Activated CD4-positive, alpha-beta T cell treated with anti-CD3 and anti-CD28 coated beads, Interleukin-2, amount 10 ng/mL, durations not matched to agents 24 days and 14 days (primary cell): Measurements from ENCODE around the gene KCNQ1OT1. TPM values are rescaled to one million over a fixed set of nuclear protein-coding genes. Genes with fewer than 3 reads are reported as not detected.
A peak's percentile ranks its signal among the peaks of the same experiment; 100 is the strongest.

Experiments
- DNase-seq: peaks from one replicate; pipeline ENCODE4 v3.0.0; 2022
- H3K27ac Mint-ChIP-seq: one replicate; pipeline ENCODE4 v1.8.0; 2022; ENCODE audit warnings: mild to moderate bottlenecking, mixed read lengths
- H3K27me3 Mint-ChIP-seq: one replicate; pipeline ENCODE4 v1.8.0; 2022; ENCODE audit warnings: mixed read lengths
- H3K36me3 Mint-ChIP-seq: one replicate; pipeline ENCODE4 v1.8.0; 2022; ENCODE audit warnings: low read depth, mild to moderate bottlenecking, mixed read lengths
- H3K4me1 Mint-ChIP-seq: one replicate; pipeline ENCODE4 v1.8.0; 2021; ENCODE audit warnings: mixed read lengths
- H3K4me3 Mint-ChIP-seq: one replicate; pipeline ENCODE4 v1.8.0; 2022; ENCODE audit warnings: mild to moderate bottlenecking, moderate library complexity, mixed read lengths
- H3K9me3 Mint-ChIP-seq: one replicate; pipeline ENCODE4 v1.8.0; 2021; ENCODE audit warnings: mixed read lengths
- intact Hi-C: fragments of 100-400 bp; cut with micrococcal nuclease; formaldehyde crosslinking; loops from one replicate; pipeline ENCODE4 v1.15.1; 2023
- total RNA-seq: library from RNA; stranded (reverse); gene quantifications from 2 replicates; pipeline ENCODE4 v1.2.3, GENCODE V29; 2022

Gene KCNQ1OT1
- total RNA-seq: 0.59 and 0.61 TPM in 2 replicates

- intact Hi-C loops: loop anchor here (10.0 kb wide), 1 partner anchor 185 kb away; the partner anchor contains the start of gene CDKN1C
- DNase-seq: peak; percentile 96
- peak within 1 kb of the TSS; percentile 70 for H3K27ac Mint-ChIP-seq
- H3K36me3 Mint-ChIP-seq: peaks cover 5% of the 10 kb centered on the region
- H3K27me3 Mint-ChIP-seq: peaks cover 3% of the 10 kb centered on the region
- no peaks in the 10 kb centered on the region for H3K9me3 Mint-ChIP-seq
- H3K4me3 Mint-ChIP-seq: peak within 1 kb of the TSS; percentile 89
- peaks cover 11% of the 10 kb centered on the region for H3K4me1 Mint-ChIP-seq
Measured at GRCh38 chr11:2699531-2700414, at the start of gene KCNQ1OT1. KCNQ1OT1 (minus strand) TSS chr11:2699994.

GRCh38 chr11:2748814-2749554 lies 49.2 kb upstream of the KCNQ1OT1 start:
- DNase-seq: no peak
- H3K36me3 Mint-ChIP-seq: no peaks in the 10 kb centered on the region
- no peaks in the 10 kb centered on the region for H3K27me3 Mint-ChIP-seq
- no peaks in the 10 kb centered on the region for H3K9me3 Mint-ChIP-seq
- H3K27ac Mint-ChIP-seq: no peak overlapping the region
- no peak overlapping the region for H3K4me3 Mint-ChIP-seq
- H3K4me1 Mint-ChIP-seq: no peaks in the 10 kb centered on the region
- intact Hi-C loops: no loop called here

- Mint-ChIP-seq H3K27ac (no peak overlapping the region), H3K27me3 (no peaks in the 10 kb centered on the region), H3K36me3 (no peaks in the 10 kb centered on the region), H3K4me3 (no peak overlapping the region), H3K9me3 (no peaks in the 10 kb centered on the region), H3K4me1 (no peaks in the 10 kb centered on the region)
- no peak for DNase-seq
- intact Hi-C loops: no loop called here
Measured at GRCh38 chr11:2748061-2748813, 48.4 kb upstream of the KCNQ1OT1 start.

- intact Hi-C loops: no loop called here
Measured at GRCh38 chr11:2747248-2748027, 47.6 kb upstream of the KCNQ1OT1 start.

GRCh38 chr11:2746401-2747247 lies 46.8 kb upstream of the KCNQ1OT1 start:
- no peak overlapping the region for H3K27ac Mint-ChIP-seq
- H3K36me3 Mint-ChIP-seq: no peaks in the 10 kb centered on the region
- H3K9me3 Mint-ChIP-seq: no peaks in the 10 kb centered on the region
- H3K4me3 Mint-ChIP-seq: no peak overlapping the region
- H3K4me1 Mint-ChIP-seq: no peaks in the 10 kb centered on the region
- intact Hi-C loops: no loop called here
- DNase-seq: no peak
- no peaks in the 10 kb centered on the region for H3K27me3 Mint-ChIP-seq

More at GRCh38 chr11:2747248-2748027, 47.6 kb upstream of the KCNQ1OT1 start:
- H3K27me3 Mint-ChIP-seq: no peaks in the 10 kb centered on the region
- no peak overlapping the region for H3K27ac Mint-ChIP-seq
- no peak for DNase-seq
- no peaks in the 10 kb centered on the region for H3K4me1 Mint-ChIP-seq
- no peaks in the 10 kb centered on the region for H3K9me3 Mint-ChIP-seq
- no peak overlapping the region for H3K4me3 Mint-ChIP-seq
- H3K36me3 Mint-ChIP-seq: no peaks in the 10 kb centered on the region

GRCh38 chr11:2745511-2745910 lies 45.7 kb upstream of the KCNQ1OT1 start:
- no peak for DNase-seq
- no peaks in the 10 kb centered on the region for H3K27me3 Mint-ChIP-seq

GRCh38 chr11:2744166-2744565 lies 44.4 kb upstream of the KCNQ1OT1 start:
- DNase-seq: no peak
- Mint-ChIP-seq H3K9me3 (no peaks in the 10 kb centered on the region), H3K27ac (no peak overlapping the region), H3K36me3 (no peaks in the 10 kb centered on the region), H3K4me1 (no peaks in the 10 kb centered on the region), H3K27me3 (no peaks in the 10 kb centered on the region), H3K4me3 (no peak overlapping the region)
- intact Hi-C loops: no loop called here

More at GRCh38 chr11:2745511-2745910, 45.7 kb upstream of the KCNQ1OT1 start:
- H3K36me3 Mint-ChIP-seq: no peaks in the 10 kb centered on the region
- intact Hi-C loops: no loop called here
- H3K27ac Mint-ChIP-seq: no peak overlapping the region
- H3K4me3 Mint-ChIP-seq: no peak overlapping the region
- H3K4me1 Mint-ChIP-seq: no peaks in the 10 kb centered on the region
- no peaks in the 10 kb centered on the region for H3K9me3 Mint-ChIP-seq

- H3K4me1 Mint-ChIP-seq: no peaks in the 10 kb centered on the region
- no peak overlapping the region for H3K4me3 Mint-ChIP-seq
- intact Hi-C loops: no loop called here
- no peaks in the 10 kb centered on the region for H3K36me3 Mint-ChIP-seq
- no peak for DNase-seq
- H3K27me3 Mint-ChIP-seq: no peaks in the 10 kb centered on the region
- no peaks in the 10 kb centered on the region for H3K9me3 Mint-ChIP-seq
- H3K27ac Mint-ChIP-seq: no peak overlapping the region
Measured at GRCh38 chr11:2743427-2744110, 43.8 kb upstream of the KCNQ1OT1 start.

GRCh38 chr11:2742611-2743426 lies 43.0 kb upstream of the KCNQ1OT1 start:
- Mint-ChIP-seq H3K4me3 (no peak overlapping the region), H3K4me1 (no peaks in the 10 kb centered on the region), H3K27me3 (no peaks in the 10 kb centered on the region), H3K27ac (no peak overlapping the region), H3K36me3 (no peaks in the 10 kb centered on the region), H3K9me3 (no peaks in the 10 kb centered on the region)
- DNase-seq: no peak
- intact Hi-C loops: no loop called here

- Mint-ChIP-seq H3K4me3 (no peak overlapping the region), H3K9me3 (no peaks in the 10 kb centered on the region), H3K27me3 (no peaks in the 10 kb centered on the region), H3K4me1 (no peaks in the 10 kb centered on the region), H3K27ac (no peak overlapping the region), H3K36me3 (no peaks in the 10 kb centered on the region)
- intact Hi-C loops: no loop called here
- no peak for DNase-seq
Measured at GRCh38 chr11:2742201-2742600, 42.4 kb upstream of the KCNQ1OT1 start.

- H3K36me3 Mint-ChIP-seq: no peaks in the 10 kb centered on the region
Measured at GRCh38 chr11:2741377-2742131, 41.8 kb upstream of the KCNQ1OT1 start.

More at GRCh38 chr11:2741377-2742131, 41.8 kb upstream of the KCNQ1OT1 start:
- no peak overlapping the region for H3K27ac Mint-ChIP-seq
- intact Hi-C loops: no loop called here
- no peaks in the 10 kb centered on the region for H3K4me1 Mint-ChIP-seq
- no peaks in the 10 kb centered on the region for H3K27me3 Mint-ChIP-seq
- no peak for DNase-seq
- H3K4me3 Mint-ChIP-seq: no peak overlapping the region
- H3K9me3 Mint-ChIP-seq: no peaks in the 10 kb centered on the region
